Neural cell (in vitro differentiated cells): ENCODE data around the gene TYROBP. TPM values are rescaled to one million over a fixed set of nuclear protein-coding genes. Genes with fewer than 3 reads are reported as not detected.

Source experiments
- H2AFZ ChIP-seq: fragments of 200-600, 300-800 bp; sonication (generic), shearing (Covaris generic); 2 replicates; pipeline ENCODE4 v1.6.0; 2014; ENCODE audit warnings: low read depth, mild to moderate bottlenecking, antibody characterized with exemption, low read length, moderate library complexity
- H3F3A ChIP-seq: fragments of 200-600 bp; shearing (Covaris generic); 2 replicates; pipeline ENCODE4 v1.6.1; 2016; ENCODE audit warnings: mild to moderate bottlenecking, moderate library complexity, mixed read lengths, antibody characterized with exemption, low read length; ENCODE audit not compliant: insufficient read depth, poor library complexity, severe bottlenecking
- H3K27ac ChIP-seq: fragments of 200-600, 300-800 bp; sonication (generic), shearing (Covaris generic); 2 replicates; pipeline ENCODE4 v1.5.1; 2014; ENCODE audit warnings: mild to moderate bottlenecking, low read length, moderate library complexity
- H3K27me3 ChIP-seq: fragments of 300-800, 200-600 bp; sonication (generic), shearing (Covaris generic); 2 replicates; pipeline ENCODE4 v1.6.0; 2014; ENCODE audit warnings: mild to moderate bottlenecking, low read depth, low read length, moderate library complexity; ENCODE audit not compliant: insufficient read depth
- H3K36me3 ChIP-seq: fragments of 300-800, 200-600 bp; sonication (generic), shearing (Covaris generic); 2 replicates; pipeline ENCODE4 v1.5.1; 2014; ENCODE audit warnings: mild to moderate bottlenecking, antibody characterized with exemption, low read length, moderate library complexity; ENCODE audit not compliant: insufficient read depth
- H3K4me2 ChIP-seq: fragments of 300-800, 200-600 bp; sonication (generic), shearing (Covaris generic); 2 replicates; pipeline ENCODE4 v1.6.0; 2014; ENCODE audit warnings: mild to moderate bottlenecking, low read length
- H3K4me3 ChIP-seq: fragments of 300-800, 200-600 bp; sonication (generic), shearing (Covaris generic); 2 replicates; pipeline ENCODE4 v1.5.1; 2014; ENCODE audit warnings: mild to moderate bottlenecking, low read length, moderate library complexity
- H3K79me2 ChIP-seq: fragments of 200-600 bp; shearing (Covaris generic); replicated peaks from 2 replicates; pipeline ENCODE4 v1.6.0; 2014; ENCODE audit warnings: mild to moderate bottlenecking, low read length, moderate library complexity; ENCODE audit not compliant: insufficient read depth
- H3K9ac ChIP-seq: fragments of 300-800, 200-600 bp; sonication (generic), shearing (Covaris generic); 2 replicates; pipeline ENCODE4 v1.6.1; 2016; ENCODE audit warnings: mild to moderate bottlenecking, low read length, mixed read lengths
- H3K9me2 ChIP-seq: fragments of 200-600 bp; shearing (Covaris generic); 2 replicates; pipeline ENCODE4 v1.6.1; 2016; ENCODE audit warnings: mild to moderate bottlenecking, low read length, mixed read lengths; ENCODE audit not compliant: insufficient read depth
- H3K9me3 ChIP-seq: fragments of 200-600, 300-800 bp; sonication (generic), shearing (Covaris generic); 2 replicates; pipeline ENCODE4 v1.6.1; 2016; ENCODE audit warnings: mild to moderate bottlenecking, mixed run types, low read length, moderate library complexity, mixed read lengths
- H4K20me1 ChIP-seq: fragments of 200-600 bp; shearing (Covaris generic); 2 replicates; pipeline ENCODE4 v1.6.1; 2016; ENCODE audit warnings: mild to moderate bottlenecking, mixed run types; ENCODE audit not compliant: insufficient read depth
- EP300 ChIP-seq: fragments of 450-650 bp; conservative IDR thresholded peaks from 2 replicates; pipeline ENCODE4 v1.6.1; 2014; ENCODE audit warnings: antibody characterized with exemption, mild to moderate bottlenecking, moderate library complexity; ENCODE audit not compliant: poor library complexity, severe bottlenecking
- EZH2 ChIP-seq: fragments of 200-600, 300-800 bp; shearing (Covaris generic), sonication (generic); IDR thresholded peaks from 2 replicates; pipeline ENCODE4 v1.6.1; 2014; ENCODE audit warnings: antibody characterized with exemption, low read length, borderline replicate concordance, mild to moderate bottlenecking; ENCODE audit not compliant: insufficient read depth, poor library complexity, severe bottlenecking
- MXI1 ChIP-seq: fragments of 450-650 bp; conservative IDR thresholded peaks from 2 replicates; pipeline ENCODE4 v1.6.1; 2014; ENCODE audit warnings: antibody characterized with exemption, mild to moderate bottlenecking; ENCODE audit not compliant: poor library complexity, severe bottlenecking
- POLR2AphosphoS5 ChIP-seq: IDR thresholded peaks from 2 replicates; pipeline ENCODE4 v1.6.1; 2012
- RAD21 ChIP-seq: fragments of 450-650 bp; conservative IDR thresholded peaks from 2 replicates; pipeline ENCODE4 v1.6.1; 2014; ENCODE audit warnings: antibody characterized with exemption, mild to moderate bottlenecking, moderate library complexity
- SMC3 ChIP-seq: fragments of 450-650 bp; conservative IDR thresholded peaks from 2 replicates; pipeline ENCODE4 v1.6.1; 2014; ENCODE audit warnings: antibody characterized with exemption, mild to moderate bottlenecking, moderate library complexity; ENCODE audit not compliant: poor library complexity
- TAF1 ChIP-seq: IDR thresholded peaks from 2 replicates; pipeline ENCODE4 v1.6.1; 2012; ENCODE audit warnings: low read depth
- polyA plus RNA-seq: library from polyadenylated mRNA; depleted of rRNA; stranded (reverse); fragments of >200 nt; gene quantifications from 2 replicates; pipeline ENCODE4 v1.2.3, GENCODE V29; 2014
- TF ChIP-seq, protein P1 (sequence below): fragments of 450-650 bp; IDR thresholded peaks from 2 replicates; pipeline ENCODE4 v1.5.1; 2014; ENCODE audit warnings: antibody characterized with exemption, mild to moderate bottlenecking, moderate library complexity; ENCODE audit not compliant: poor library complexity, severe bottlenecking
- TF ChIP-seq, protein P2 (sequence below): IDR thresholded peaks from 2 replicates; pipeline ENCODE4 v1.6.1; 2012; ENCODE audit warnings: borderline replicate concordance

TYROBP gene
- polyA plus RNA-seq, 1 donor from 2014 or later, result not detected

DNA sequence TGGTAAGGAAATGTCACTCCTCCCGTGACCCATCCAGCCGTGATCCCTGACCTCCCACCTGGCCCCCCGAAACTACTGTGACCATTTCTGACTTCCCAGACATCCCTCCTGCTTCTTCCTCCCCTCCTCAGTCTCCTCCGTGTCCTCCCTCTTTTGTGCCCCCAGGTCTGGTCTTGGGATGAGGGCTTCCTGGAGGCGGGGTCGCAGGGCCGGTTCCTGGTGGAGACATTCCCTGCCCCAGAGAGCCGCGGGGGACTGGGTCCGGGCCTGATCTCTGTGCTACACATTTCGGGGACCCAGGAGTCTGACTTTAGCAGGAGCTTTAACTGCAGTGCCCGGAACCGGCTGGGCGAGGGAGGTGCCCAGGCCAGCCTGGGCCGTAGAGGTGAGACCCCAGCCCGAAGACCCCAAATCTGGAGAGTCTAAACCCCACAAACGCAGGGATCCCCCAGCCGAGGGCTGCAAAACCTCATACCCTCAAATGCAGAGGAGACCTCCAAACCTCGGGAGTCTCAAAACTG, 46.4 kb downstream of the TYROBP start:
- H3K9ac ChIP-seq, result no peak overlapping the region
- TF ChIP-seq SMC3 (no peak), EZH2 (no peak), POLR2AphosphoS5 (no peak), TAF1 (no peak)
- TF ChIP-seq, protein P1, sequence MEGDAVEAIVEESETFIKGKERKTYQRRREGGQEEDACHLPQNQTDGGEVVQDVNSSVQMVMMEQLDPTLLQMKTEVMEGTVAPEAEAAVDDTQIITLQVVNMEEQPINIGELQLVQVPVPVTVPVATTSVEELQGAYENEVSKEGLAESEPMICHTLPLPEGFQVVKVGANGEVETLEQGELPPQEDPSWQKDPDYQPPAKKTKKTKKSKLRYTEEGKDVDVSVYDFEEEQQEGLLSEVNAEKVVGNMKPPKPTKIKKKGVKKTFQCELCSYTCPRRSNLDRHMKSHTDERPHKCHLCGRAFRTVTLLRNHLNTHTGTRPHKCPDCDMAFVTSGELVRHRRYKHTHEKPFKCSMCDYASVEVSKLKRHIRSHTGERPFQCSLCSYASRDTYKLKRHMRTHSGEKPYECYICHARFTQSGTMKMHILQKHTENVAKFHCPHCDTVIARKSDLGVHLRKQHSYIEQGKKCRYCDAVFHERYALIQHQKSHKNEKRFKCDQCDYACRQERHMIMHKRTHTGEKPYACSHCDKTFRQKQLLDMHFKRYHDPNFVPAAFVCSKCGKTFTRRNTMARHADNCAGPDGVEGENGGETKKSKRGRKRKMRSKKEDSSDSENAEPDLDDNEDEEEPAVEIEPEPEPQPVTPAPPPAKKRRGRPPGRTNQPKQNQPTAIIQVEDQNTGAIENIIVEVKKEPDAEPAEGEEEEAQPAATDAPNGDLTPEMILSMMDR, result no peak
- no peak overlapping the region for H3K27ac ChIP-seq
- H3K36me3 ChIP-seq, result no peaks in the 10 kb centered on the region
- no peak overlapping the region for H3K4me3 ChIP-seq
- no peak overlapping the region for H3K4me2 ChIP-seq
- no peaks in the 10 kb centered on the region for H4K20me1 ChIP-seq
- H2AFZ ChIP-seq, result no peak overlapping the region
- H3K9me3 ChIP-seq, result no peaks in the 10 kb centered on the region
- no peaks in the 10 kb centered on the region for H3F3A ChIP-seq
- H3K79me2 ChIP-seq, result no peaks in the 10 kb centered on the region
- H3K9me2 ChIP-seq, result no peaks in the 10 kb centered on the region
- peaks cover 17% of the 10 kb centered on the region for H3K27me3 ChIP-seq

DNA sequence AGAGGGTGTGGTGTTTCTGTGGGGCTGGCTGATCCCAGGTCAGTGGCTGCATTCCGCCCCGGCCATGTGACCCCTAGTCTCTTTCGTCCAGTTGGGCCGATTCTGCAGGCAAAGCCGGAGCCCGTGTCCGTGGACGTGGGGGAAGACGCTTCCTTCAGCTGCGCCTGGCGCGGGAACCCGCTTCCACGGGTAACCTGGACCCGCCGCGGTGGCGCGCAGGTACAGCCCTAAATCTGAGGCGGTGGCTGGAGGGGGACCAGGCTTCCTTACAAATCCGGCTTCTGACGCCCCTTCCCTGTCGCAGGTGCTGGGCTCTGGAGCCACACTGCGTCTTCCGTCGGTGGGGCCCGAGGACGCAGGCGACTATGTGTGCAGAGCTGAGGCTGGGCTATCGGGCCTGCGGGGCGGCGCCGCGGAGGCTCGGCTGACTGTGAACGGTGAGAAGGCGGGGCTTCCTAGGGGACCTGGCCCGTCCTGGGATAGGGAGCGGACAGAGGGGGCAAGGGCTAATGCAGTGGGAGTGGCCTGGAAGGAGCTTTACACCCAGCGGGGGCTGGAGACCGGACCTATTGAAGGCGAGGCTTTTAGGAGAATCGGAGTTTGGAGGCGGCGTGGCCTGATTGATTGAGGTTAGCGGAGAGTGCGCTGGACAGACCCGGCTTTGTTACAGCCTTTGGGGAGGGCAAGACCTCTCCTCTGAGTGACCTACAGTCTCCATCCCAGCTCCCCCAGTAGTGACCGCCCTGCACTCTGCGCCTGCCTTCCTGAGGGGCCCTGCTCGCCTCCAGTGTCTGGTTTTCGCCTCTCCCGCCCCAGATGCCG, 47.1 kb downstream of the TYROBP start:
- H3K27me3 ChIP-seq, result peaks cover 17% of the 10 kb centered on the region
- H3K79me2 ChIP-seq, result no peaks in the 10 kb centered on the region
- H4K20me1 ChIP-seq, result no peaks in the 10 kb centered on the region
- no peaks in the 10 kb centered on the region for H3K9me3 ChIP-seq
- H3K36me3 ChIP-seq, result no peaks in the 10 kb centered on the region
- H3K4me3 ChIP-seq, result no peak overlapping the region
- no peak for TF ChIP-seq POLR2AphosphoS5
- no peak for TF ChIP-seq EZH2
- TF ChIP-seq, protein P1, result no peak
- TF ChIP-seq TAF1, result no peak
- no peak for TF ChIP-seq RAD21
- TF ChIP-seq MXI1, result no peak
- no peak for TF ChIP-seq SMC3
- TF ChIP-seq, protein P2, sequence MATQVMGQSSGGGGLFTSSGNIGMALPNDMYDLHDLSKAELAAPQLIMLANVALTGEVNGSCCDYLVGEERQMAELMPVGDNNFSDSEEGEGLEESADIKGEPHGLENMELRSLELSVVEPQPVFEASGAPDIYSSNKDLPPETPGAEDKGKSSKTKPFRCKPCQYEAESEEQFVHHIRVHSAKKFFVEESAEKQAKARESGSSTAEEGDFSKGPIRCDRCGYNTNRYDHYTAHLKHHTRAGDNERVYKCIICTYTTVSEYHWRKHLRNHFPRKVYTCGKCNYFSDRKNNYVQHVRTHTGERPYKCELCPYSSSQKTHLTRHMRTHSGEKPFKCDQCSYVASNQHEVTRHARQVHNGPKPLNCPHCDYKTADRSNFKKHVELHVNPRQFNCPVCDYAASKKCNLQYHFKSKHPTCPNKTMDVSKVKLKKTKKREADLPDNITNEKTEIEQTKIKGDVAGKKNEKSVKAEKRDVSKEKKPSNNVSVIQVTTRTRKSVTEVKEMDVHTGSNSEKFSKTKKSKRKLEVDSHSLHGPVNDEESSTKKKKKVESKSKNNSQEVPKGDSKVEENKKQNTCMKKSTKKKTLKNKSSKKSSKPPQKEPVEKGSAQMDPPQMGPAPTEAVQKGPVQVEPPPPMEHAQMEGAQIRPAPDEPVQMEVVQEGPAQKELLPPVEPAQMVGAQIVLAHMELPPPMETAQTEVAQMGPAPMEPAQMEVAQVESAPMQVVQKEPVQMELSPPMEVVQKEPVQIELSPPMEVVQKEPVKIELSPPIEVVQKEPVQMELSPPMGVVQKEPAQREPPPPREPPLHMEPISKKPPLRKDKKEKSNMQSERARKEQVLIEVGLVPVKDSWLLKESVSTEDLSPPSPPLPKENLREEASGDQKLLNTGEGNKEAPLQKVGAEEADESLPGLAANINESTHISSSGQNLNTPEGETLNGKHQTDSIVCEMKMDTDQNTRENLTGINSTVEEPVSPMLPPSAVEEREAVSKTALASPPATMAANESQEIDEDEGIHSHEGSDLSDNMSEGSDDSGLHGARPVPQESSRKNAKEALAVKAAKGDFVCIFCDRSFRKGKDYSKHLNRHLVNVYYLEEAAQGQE, result no peak
- TF ChIP-seq EP300, result no peak
- H2AFZ ChIP-seq, result no peak overlapping the region
- H3K9me2 ChIP-seq, result no peaks in the 10 kb centered on the region
- no peak overlapping the region for H3K9ac ChIP-seq
- H3F3A ChIP-seq, result no peaks in the 10 kb centered on the region
- H3K27ac ChIP-seq, result no peak overlapping the region
- H3K4me2 ChIP-seq, result no peak overlapping the region
